ENCODE results near the gene GMPR2. TPM values are rescaled to one million over a fixed set of nuclear protein-coding genes. Genes with fewer than 3 reads are reported as not detected.

GMPR2 gene
- total and polyA plus RNA-seq, 2 experiments from 2014 or later: 60.6 to 70.6 TPM

- ATAC-seq (no peak), DNase-seq (ENCODE audit: low spot score) (no peak)
- peaks cover 15% of the 10 kb centered on the region for H3K27me3 Mint-ChIP-seq (ENCODE audit: insufficient read depth, low read depth, poor library complexity)
- H3K4me1 Mint-ChIP-seq: peaks cover 7% of the 10 kb centered on the region; the same call in 2 of the 3 replicates
- H3K36me3 ChIP-seq (ENCODE audit: insufficient read depth): no peaks in the 10 kb centered on the region
- H3K4me1 ChIP-seq (ENCODE audit: insufficient read depth): no peaks in the 10 kb centered on the region
- H3K9me3 Mint-ChIP-seq: no peaks in the 10 kb centered on the region
- no peak overlapping the region for H2AFZ ChIP-seq
- H3K4me3 Mint-ChIP-seq: no peak overlapping the region
- no peak overlapping the region for H3K27ac ChIP-seq (ENCODE audit: low read depth)
- no peaks in the 10 kb centered on the region for H3F3A ChIP-seq (replicated peaks; ENCODE audit: low read depth)
- H3K79me2 ChIP-seq (replicated peaks; ENCODE audit: insufficient read depth): no peaks in the 10 kb centered on the region
- H4K20me1 ChIP-seq (replicated peaks; ENCODE audit: insufficient read depth): no peaks in the 10 kb centered on the region
- no peaks in the 10 kb centered on the region for H3K27me3 ChIP-seq (ENCODE audit: insufficient read depth)
- H3K36me3 Mint-ChIP-seq (ENCODE audit: low read depth): no peaks in the 10 kb centered on the region
- no peak overlapping the region for H3K27ac Mint-ChIP-seq
- TF ChIP-seq ZNF114 (CRISPR knock-in tag; IDR thresholded peaks at IDR 0.05) (no peak), CREB1 (CRISPR knock-in tag; IDR thresholded peaks at IDR 0.05; ENCODE audit: low read depth) (no peak), CTCF (conservative IDR thresholded peaks at IDR 0.05; ENCODE audit: low read depth in 2 of 2) (no peak), STAT1 (IDR thresholded peaks at IDR 0.05; ENCODE audit: unreplicated experiment) (no peak), ZNF331 (CRISPR knock-in tag; IDR thresholded peaks at IDR 0.05; ENCODE audit: low read depth) (no peak), ZNF462 (CRISPR knock-in tag; IDR thresholded peaks at IDR 0.05) (no peak), EZH2 (IDR thresholded peaks at IDR 0.05; ENCODE audit: low read depth, unreplicated experiment) (no peak), POLR2AphosphoS5 (IDR thresholded peaks at IDR 0.05; ENCODE audit: low read depth) (no peak), EZH2phosphoT487 (IDR thresholded peaks at IDR 0.05; ENCODE audit: unreplicated experiment) (no peak), NANOG (IDR thresholded peaks at IDR 0.05; ENCODE audit: borderline replicate concordance) (no peak)
- H3K4me2 ChIP-seq: no peak overlapping the region
- no peak overlapping the region for H3K4me3 ChIP-seq
- no peaks in the 10 kb centered on the region for H3K9me2 ChIP-seq (ENCODE audit: insufficient read depth)
Observed at GRCh38 chr14:24261256-24261968, 28.7 kb downstream of the GMPR2 start.
